OCI-LY7 (cell line): ENCODE results near the gene CELF2. TPM values are rescaled to one million over a fixed set of nuclear protein-coding genes. Genes with fewer than 3 reads are reported as not detected.

Experiments
- BruUV-seq: library from RNA; stranded (reverse); fragments of 400-500 nt; replicated peaks from 2 replicates; lab custom pipeline; 2021; lab: Mats Ljungman, UMichigan
- CTCF ChIA-PET: fragments of 300-600 bp; sonication (Branson Sonifier 250); formaldehyde crosslinking; loops from one replicate; lab custom pipeline; 2022; ENCODE audit warnings: antibody characterized with exemption; ENCODE audit not compliant: unreplicated experiment; lab: Charles Lee
- POLR2A ChIA-PET: fragments of 300-600 bp; sonication (Branson Sonifier 250); formaldehyde crosslinking; loops from one replicate; lab custom pipeline; 2022; ENCODE audit warnings: antibody characterized with exemption; lab: Charles Lee
- DNase-seq: peaks from one replicate; pipeline ENCODE4 v3.0.0-alpha.2; 2015; ENCODE audit warnings: low spot score
- H2AFZ ChIP-seq: fragments of 200-600 bp; sonication (generic), shearing (Covaris generic); 2 replicates; pipeline ENCODE4 v1.6.1; 2014; ENCODE audit warnings: mild to moderate bottlenecking, antibody characterized with exemption, low read length, moderate library complexity
- H3K27ac ChIP-seq: fragments of 200-600 bp; sonication (generic); 2 replicates; pipeline ENCODE4 v1.5.1; 2014; ENCODE audit warnings: mixed run types, low read depth, mild to moderate bottlenecking, moderate library complexity, low read length, inconsistent platforms; ENCODE audit not compliant: poor library complexity, severe bottlenecking
- H3K36me3 ChIP-seq: fragments of 200-600 bp; sonication (generic); 2 replicates; pipeline ENCODE4 v1.6.1; 2014; ENCODE audit warnings: mild to moderate bottlenecking, antibody characterized with exemption, low read length, moderate library complexity, mixed read lengths; ENCODE audit not compliant: insufficient read depth
- H3K4me1 ChIP-seq: fragments of 200-600 bp; sonication (generic); 2 replicates; pipeline ENCODE4 v1.5.1; 2014; ENCODE audit warnings: mild to moderate bottlenecking, low read length; ENCODE audit not compliant: insufficient read depth, poor library complexity, severe bottlenecking
- H3K4me2 ChIP-seq: fragments of 200-600 bp; sonication (generic); 2 replicates; pipeline ENCODE4 v1.6.1; 2014; ENCODE audit warnings: mild to moderate bottlenecking, low read length
- H3K4me3 ChIP-seq: fragments of 200-600 bp; sonication (generic); 2 replicates; pipeline ENCODE4 v1.5.1; 2014; ENCODE audit warnings: mild to moderate bottlenecking, low read depth, low read length; ENCODE audit not compliant: poor library complexity, severe bottlenecking
- H3K79me2 ChIP-seq: fragments of 200-600 bp; sonication (generic); 2 replicates; pipeline ENCODE4 v1.6.1; 2016; ENCODE audit warnings: low read depth, mild to moderate bottlenecking, low read length, moderate library complexity, mixed read lengths; ENCODE audit not compliant: insufficient read depth
- H3K9me2 ChIP-seq: fragments of 200-600 bp; sonication (generic); 2 replicates; pipeline ENCODE4 v1.6.1; 2016; ENCODE audit warnings: mild to moderate bottlenecking, low read length, mixed read lengths; ENCODE audit not compliant: insufficient read depth
- H3K9me3 ChIP-seq: fragments of 200-600 bp; sonication (generic); 2 replicates; pipeline ENCODE4 v1.6.1; 2014; ENCODE audit warnings: mild to moderate bottlenecking, mixed run types, low read length, mixed read lengths
- H4K20me1 ChIP-seq: fragments of 200-600 bp; sonication (generic); 2 replicates; pipeline ENCODE4 v1.6.1; 2014; ENCODE audit warnings: mild to moderate bottlenecking, antibody characterized with exemption, low read length, moderate library complexity, mixed read lengths; ENCODE audit not compliant: insufficient read depth
- EZH2phosphoT487 ChIP-seq: fragments of 200-600 bp; sonication (generic); IDR thresholded peaks from 2 replicates; pipeline ENCODE4 v1.6.1; 2018; ENCODE audit warnings: low read depth, borderline replicate concordance, mild to moderate bottlenecking, mixed run types, antibody characterized with exemption, low read length, moderate library complexity, mixed read lengths
- intact Hi-C: fragments of 100-400 bp; cut with micrococcal nuclease; formaldehyde crosslinking; loops from one replicate; pipeline ENCODE4 v1.10.0; 2022; ENCODE audit not compliant: unreplicated experiment
- total RNA-seq, 2 experiments: library from RNA; depleted of rRNA in 1 of 2; stranded (reverse); fragments of >200 nt in 1 of 2; shearing (Covaris generic) in 1 of 2; gene quantifications; 2 replicates each; pipeline ENCODE4 v1.2.3, GENCODE V29; 2014 to 2022
- TF ChIP-seq, protein P1 (sequence below): fragments of 200-600 bp; sonication (generic); conservative IDR thresholded peaks from 2 replicates; pipeline ENCODE4 v1.5.1; 2014; ENCODE audit warnings: mild to moderate bottlenecking, antibody characterized with exemption, low read length, moderate library complexity, mixed read lengths

CELF2 gene
- total RNA-seq, 2 experiments from 2014 or later: 5.4 to 19.1 TPM

DNA sequence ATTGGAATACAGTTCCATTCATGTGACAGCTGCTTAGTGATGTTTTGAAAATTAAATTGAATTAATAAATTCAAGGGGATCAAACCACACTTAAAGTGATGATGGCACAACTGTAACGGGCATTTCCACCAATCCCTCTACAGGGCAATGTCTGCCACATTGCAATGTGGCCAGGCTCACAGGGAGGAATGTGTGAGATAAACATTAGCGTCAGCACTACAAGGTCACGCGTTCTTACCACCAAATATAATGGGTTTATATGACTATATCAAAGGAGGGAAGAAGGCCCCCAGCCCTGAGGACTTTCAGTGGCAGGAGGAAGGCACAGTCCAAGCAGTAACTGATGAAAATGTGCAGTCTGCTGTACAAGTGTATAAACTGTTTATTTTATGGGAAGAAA is 31.1 kb upstream of the CELF2 start:
- no peaks in the 10 kb centered on the region for H3K36me3 ChIP-seq
- no TSS peak for BruUV-seq
- no peak for TF ChIP-seq EZH2phosphoT487
- TF ChIP-seq, protein P1, sequence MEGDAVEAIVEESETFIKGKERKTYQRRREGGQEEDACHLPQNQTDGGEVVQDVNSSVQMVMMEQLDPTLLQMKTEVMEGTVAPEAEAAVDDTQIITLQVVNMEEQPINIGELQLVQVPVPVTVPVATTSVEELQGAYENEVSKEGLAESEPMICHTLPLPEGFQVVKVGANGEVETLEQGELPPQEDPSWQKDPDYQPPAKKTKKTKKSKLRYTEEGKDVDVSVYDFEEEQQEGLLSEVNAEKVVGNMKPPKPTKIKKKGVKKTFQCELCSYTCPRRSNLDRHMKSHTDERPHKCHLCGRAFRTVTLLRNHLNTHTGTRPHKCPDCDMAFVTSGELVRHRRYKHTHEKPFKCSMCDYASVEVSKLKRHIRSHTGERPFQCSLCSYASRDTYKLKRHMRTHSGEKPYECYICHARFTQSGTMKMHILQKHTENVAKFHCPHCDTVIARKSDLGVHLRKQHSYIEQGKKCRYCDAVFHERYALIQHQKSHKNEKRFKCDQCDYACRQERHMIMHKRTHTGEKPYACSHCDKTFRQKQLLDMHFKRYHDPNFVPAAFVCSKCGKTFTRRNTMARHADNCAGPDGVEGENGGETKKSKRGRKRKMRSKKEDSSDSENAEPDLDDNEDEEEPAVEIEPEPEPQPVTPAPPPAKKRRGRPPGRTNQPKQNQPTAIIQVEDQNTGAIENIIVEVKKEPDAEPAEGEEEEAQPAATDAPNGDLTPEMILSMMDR: no peak
- intact Hi-C loops: no loop called here
- no peak overlapping the region for H3K4me2 ChIP-seq
- no peak overlapping the region for H3K4me3 ChIP-seq
- no peak overlapping the region for H3K27ac ChIP-seq
- CTCF ChIA-PET: no interaction called here
- no peaks in the 10 kb centered on the region for H3K4me1 ChIP-seq
- no peaks in the 10 kb centered on the region for H3K79me2 ChIP-seq
- no peaks in the 10 kb centered on the region for H4K20me1 ChIP-seq
- DNase-seq: no peak
- no peak overlapping the region for H2AFZ ChIP-seq
- POLR2A ChIA-PET: interaction anchor here (0.5 to 0.7 kb wide), 2 partner anchors 40 to 1059 kb away, joined by 3 read pairs; no protein-coding TSS in a partner anchor
- no peaks in the 10 kb centered on the region for H3K9me3 ChIP-seq
- H3K9me2 ChIP-seq: no peaks in the 10 kb centered on the region

DNA sequence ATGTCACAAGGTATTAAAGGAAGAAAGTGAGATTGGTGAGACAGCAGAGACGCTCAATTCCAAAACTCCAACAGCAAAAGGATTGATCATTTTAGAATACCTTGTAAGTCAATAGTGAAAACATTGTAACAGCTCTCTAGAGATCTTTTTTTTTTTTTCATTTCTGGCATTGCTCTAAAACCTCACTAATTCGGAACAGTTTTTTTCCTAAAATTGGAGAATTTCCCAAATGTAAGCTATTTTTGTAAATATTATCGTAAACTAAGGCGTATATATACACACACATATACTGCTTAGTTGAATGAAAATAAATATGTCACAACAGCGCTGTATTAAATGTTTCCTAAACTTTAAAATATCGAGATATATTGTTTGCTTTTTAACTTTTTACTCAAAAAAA is 30.6 kb upstream of the CELF2 start:
- CTCF ChIA-PET: no interaction called here
- no peak overlapping the region for H3K4me3 ChIP-seq
- no peak overlapping the region for H3K4me2 ChIP-seq
- no peaks in the 10 kb centered on the region for H3K4me1 ChIP-seq
- no TSS peak for BruUV-seq
- no peaks in the 10 kb centered on the region for H4K20me1 ChIP-seq
- no peak for DNase-seq
- POLR2A ChIA-PET: interaction anchor here (0.5 to 0.6 kb wide), 2 partner anchors 41 to 940 kb away, joined by 3 to 4 read pairs; no protein-coding TSS in a partner anchor
- H3K9me2 ChIP-seq: no peaks in the 10 kb centered on the region
- intact Hi-C loops: no loop called here
- H2AFZ ChIP-seq: no peak overlapping the region
- TF ChIP-seq, protein P1: no peak
- TF ChIP-seq EZH2phosphoT487: no peak
- no peaks in the 10 kb centered on the region for H3K36me3 ChIP-seq
- H3K9me3 ChIP-seq: no peaks in the 10 kb centered on the region
- no peak overlapping the region for H3K27ac ChIP-seq
- no peaks in the 10 kb centered on the region for H3K79me2 ChIP-seq

DNA sequence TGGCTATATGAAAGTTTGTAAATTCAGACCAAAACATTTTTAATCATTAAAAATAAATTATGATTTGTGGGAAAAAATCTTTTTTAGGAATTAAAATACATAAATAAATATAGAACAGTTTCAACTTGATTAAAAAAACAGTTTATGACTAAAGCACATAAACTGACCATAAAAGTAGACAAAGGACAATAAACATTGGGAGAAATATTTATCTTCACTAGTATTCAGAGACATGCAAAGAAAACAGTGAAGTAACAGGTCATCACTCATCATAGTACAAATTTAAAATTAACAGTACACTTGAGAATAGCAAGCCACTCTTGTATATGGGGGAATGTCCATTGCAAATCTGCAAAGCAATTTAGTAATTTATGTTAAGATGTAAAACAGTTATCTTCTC is 28.0 kb upstream of the CELF2 start:
- Histone ChIP-seq H3K4me2 (no peak overlapping the region), H3K9me2 (no peaks in the 10 kb centered on the region), H3K27ac (no peak overlapping the region), H3K4me1 (no peaks in the 10 kb centered on the region), H3K4me3 (no peak overlapping the region), H3K36me3 (no peaks in the 10 kb centered on the region), H3K79me2 (no peaks in the 10 kb centered on the region), H4K20me1 (no peaks in the 10 kb centered on the region), H3K9me3 (no peaks in the 10 kb centered on the region), H2AFZ (no peak overlapping the region)
- intact Hi-C loops: loop anchor here (10.0 kb wide), 1 partner anchor 285 kb away; no protein-coding TSS in a partner anchor
- DNase-seq: no peak
- ChIA-PET POLR2A (no interaction called here), CTCF (no interaction called here)
- TF ChIP-seq, protein P1: no peak
- no peak for TF ChIP-seq EZH2phosphoT487
- no TSS peak for BruUV-seq
